Measurements from ENCODE around the gene DDA1.

Gene DDA1

GRCh38 chr19:17312189-17313113, 3.1 kb downstream of the DDA1 start:
- DNase-seq: no peak

GRCh38 chr19:17314007-17314593, 4.7 kb downstream of the DDA1 start:
- DNase-seq: no peak

- no peak for DNase-seq
These were observed 9.6 kb downstream of the DDA1 start for GRCh38 chr19:17318966-17319365.

GRCh38 chr19:17319473-17320238, 10.3 kb downstream of the DDA1 start:
- DNase-seq: no peak

- no peak for DNase-seq
These were observed 11.1 kb downstream of the DDA1 start for GRCh38 chr19:17320435-17320834.

GRCh38 chr19:17321655-17322489, 12.5 kb downstream of the DDA1 start:
- no peak for DNase-seq

- DNase-seq: no peak
These were observed 13.5 kb downstream of the DDA1 start for GRCh38 chr19:17322854-17323253.

- DNase-seq: peak in 1 of 6 experiments; percentile 8
These were observed 14.1 kb downstream of the DDA1 start for GRCh38 chr19:17323300-17323963.

GRCh38 chr19:17323964-17324332, 14.6 kb downstream of the DDA1 start:
- peak in 1 of 6 experiments; percentile 12 for DNase-seq

GRCh38 chr19:17324357-17325114, 15.2 kb downstream of the DDA1 start:
- DNase-seq: no peak

GRCh38 chr19:17325133-17325532, 15.8 kb downstream of the DDA1 start:
- DNase-seq: no peak

- no peak for DNase-seq
These were observed 16.7 kb downstream of the DDA1 start for GRCh38 chr19:17325881-17326594.

GRCh38 chr19:17326595-17326966, 17.2 kb downstream of the DDA1 start:
- no peak for DNase-seq

- no peak for DNase-seq
These were observed 17.8 kb downstream of the DDA1 start for GRCh38 chr19:17327068-17327653.

- peak; percentile 38 to 74 (median 52) for DNase-seq
These were observed 18.5 kb downstream of the DDA1 start for GRCh38 chr19:17327654-17328516.

- peak in 5 of 6 experiments; percentile 28 to 58 (median 50) for DNase-seq
These were observed 19.4 kb downstream of the DDA1 start for GRCh38 chr19:17328517-17329365.

- DNase-seq: no peak
These were observed 20.3 kb downstream of the DDA1 start for GRCh38 chr19:17329366-17330261.

All from stimulated activated naive CD4-positive, alpha-beta T cell (primary cell).